Measurements from ENCODE around the gene TLL1. TPM values are rescaled to one million over a fixed set of nuclear protein-coding genes. Genes with fewer than 3 reads are reported as not detected.

TLL1 gene
- total and polyA plus RNA-seq, 9 donors: 0.35 to 12.9 (median 1.3) TPM

GRCh38 chr4:166087569-166087968, 214.5 kb downstream of the TLL1 start:
- Histone ChIP-seq H3K27ac (no peak overlapping the region), H3K4me3 (no peak overlapping the region), H3K4me1 (ENCODE audit: insufficient read depth) (no peaks in the 10 kb centered on the region), H3K36me3 (no peaks in the 10 kb centered on the region), H3K9me3 (no peaks in the 10 kb centered on the region), H3K27me3 (no peaks in the 10 kb centered on the region)
- no peak for DNase-seq
- intact Hi-C loops (cut with DNase I): loop anchor here in 2 of 4 donors (5.0 to 10.0 kb wide), 2 partner anchors 550 to 553 kb away; no protein-coding TSS in a partner anchor
- 41 to 71% (median 51%) methylated on average over 2 of the region's 2 CpGs for WGBS, 3 donors
- TF ChIP-seq EP300 (IDR thresholded peaks at IDR 0.05) (no peak), POLR2A (IDR thresholded peaks at IDR 0.05) (no peak)
- TF ChIP-seq, protein P1, sequence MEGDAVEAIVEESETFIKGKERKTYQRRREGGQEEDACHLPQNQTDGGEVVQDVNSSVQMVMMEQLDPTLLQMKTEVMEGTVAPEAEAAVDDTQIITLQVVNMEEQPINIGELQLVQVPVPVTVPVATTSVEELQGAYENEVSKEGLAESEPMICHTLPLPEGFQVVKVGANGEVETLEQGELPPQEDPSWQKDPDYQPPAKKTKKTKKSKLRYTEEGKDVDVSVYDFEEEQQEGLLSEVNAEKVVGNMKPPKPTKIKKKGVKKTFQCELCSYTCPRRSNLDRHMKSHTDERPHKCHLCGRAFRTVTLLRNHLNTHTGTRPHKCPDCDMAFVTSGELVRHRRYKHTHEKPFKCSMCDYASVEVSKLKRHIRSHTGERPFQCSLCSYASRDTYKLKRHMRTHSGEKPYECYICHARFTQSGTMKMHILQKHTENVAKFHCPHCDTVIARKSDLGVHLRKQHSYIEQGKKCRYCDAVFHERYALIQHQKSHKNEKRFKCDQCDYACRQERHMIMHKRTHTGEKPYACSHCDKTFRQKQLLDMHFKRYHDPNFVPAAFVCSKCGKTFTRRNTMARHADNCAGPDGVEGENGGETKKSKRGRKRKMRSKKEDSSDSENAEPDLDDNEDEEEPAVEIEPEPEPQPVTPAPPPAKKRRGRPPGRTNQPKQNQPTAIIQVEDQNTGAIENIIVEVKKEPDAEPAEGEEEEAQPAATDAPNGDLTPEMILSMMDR (IDR thresholded peaks at IDR 0.05): no peak

DNA sequence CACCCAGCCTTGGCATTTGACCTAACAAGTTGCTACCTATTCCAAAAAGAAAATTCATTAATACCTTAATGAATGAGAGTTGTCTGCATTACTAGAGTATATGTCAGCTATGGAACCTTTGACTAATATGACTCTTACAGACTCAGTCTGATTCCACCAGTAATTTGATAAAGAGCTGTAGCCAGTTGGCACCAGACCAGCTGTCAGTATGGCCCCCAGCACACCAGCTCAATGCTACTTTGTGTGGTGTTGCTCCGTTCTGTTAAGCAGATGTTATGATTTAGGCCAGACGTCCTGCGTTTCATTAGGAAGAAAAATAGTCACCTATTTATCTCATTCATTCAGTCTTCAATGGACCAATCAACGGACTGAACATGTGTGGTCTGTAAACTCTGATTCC, 215.5 kb downstream of the TLL1 start:
- no peaks in the 10 kb centered on the region for H3K36me3 ChIP-seq
- WGBS, 3 donors: 38 to 60% (median 43%) methylated on average over 4 of the region's 4 CpGs
- intact Hi-C loops (cut with DNase I): loop anchor here in 2 of 4 donors (5.0 to 10.0 kb wide), 2 partner anchors 551 to 554 kb away; no protein-coding TSS in a partner anchor
- no peak overlapping the region for H3K4me3 ChIP-seq
- TF ChIP-seq EP300 (IDR thresholded peaks at IDR 0.05) (no peak), POLR2A (IDR thresholded peaks at IDR 0.05) (no peak)
- TF ChIP-seq, protein P1 (IDR thresholded peaks at IDR 0.05): no peak
- H3K9me3 ChIP-seq: no peaks in the 10 kb centered on the region
- no peaks in the 10 kb centered on the region for H3K27me3 ChIP-seq
- no peak overlapping the region for H3K27ac ChIP-seq
- no peaks in the 10 kb centered on the region for H3K4me1 ChIP-seq (ENCODE audit: insufficient read depth)
- no peak for DNase-seq

GRCh38 chr4:166091146-166091545, 218.1 kb downstream of the TLL1 start:
- Histone ChIP-seq H3K9me3 (no peaks in the 10 kb centered on the region), H3K27ac (no peak overlapping the region), H3K36me3 (no peaks in the 10 kb centered on the region), H3K4me1 (ENCODE audit: insufficient read depth) (no peaks in the 10 kb centered on the region), H3K4me3 (no peak overlapping the region), H3K27me3 (no peaks in the 10 kb centered on the region)
- WGBS, 3 donors: 59 to 76% (median 66%) methylated on average over 3 of the region's 3 CpGs
- no peak for TF ChIP-seq EP300 (IDR thresholded peaks at IDR 0.05)
- TF ChIP-seq, protein P1 (IDR thresholded peaks at IDR 0.05): no peak
- no peak for TF ChIP-seq POLR2A (IDR thresholded peaks at IDR 0.05)
- no peak for DNase-seq
- intact Hi-C loops (cut with DNase I): no loop called here

DNA sequence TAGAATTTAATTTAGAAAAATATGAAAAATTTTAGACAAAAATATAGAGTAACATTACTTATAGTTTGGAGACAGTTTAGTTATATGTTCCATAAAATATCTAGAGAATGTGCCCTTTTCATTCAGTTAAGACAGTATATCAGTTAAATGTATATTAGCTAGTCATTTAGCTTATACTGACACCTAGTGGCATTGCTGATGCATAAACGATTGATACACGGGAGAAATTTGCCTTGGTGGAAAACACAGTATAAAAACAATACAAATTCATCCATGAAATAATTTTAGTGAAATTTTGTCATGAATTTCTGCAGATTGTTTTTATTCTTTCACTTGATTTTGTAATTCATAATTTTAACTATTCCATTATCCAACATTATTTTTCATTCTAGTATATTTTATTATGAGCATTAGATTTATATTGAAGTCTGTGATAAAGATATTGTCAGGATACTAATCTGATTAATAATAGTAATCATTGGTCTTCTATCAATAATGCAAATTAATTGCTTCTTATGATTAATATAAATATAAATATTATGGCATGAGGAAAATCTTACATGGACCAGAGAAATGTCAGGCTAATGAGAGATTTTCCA, 219.0 kb downstream of the TLL1 start:
- TF ChIP-seq EP300 (IDR thresholded peaks at IDR 0.05): no peak
- TF ChIP-seq, protein P1 (IDR thresholded peaks at IDR 0.05): peak in 2 of 3 donors; percentile 24 to 28
- Histone ChIP-seq H3K4me3 (no peak overlapping the region), H3K27me3 (no peaks in the 10 kb centered on the region), H3K27ac (no peak overlapping the region), H3K4me1 (ENCODE audit: insufficient read depth) (no peaks in the 10 kb centered on the region), H3K36me3 (no peaks in the 10 kb centered on the region), H3K9me3 (no peaks in the 10 kb centered on the region)
- WGBS, 3 donors: 0% methylated on average over 2 of the region's 2 CpGs
- no peak for DNase-seq
- intact Hi-C loops (cut with DNase I): no loop called here
